HG03520 (cell line): ENCODE results near the gene MYOZ3.
A peak's percentile ranks its signal among the peaks of the same experiment; 100 is the strongest.

Experiments used
- ATAC-seq: cut with Tn5 transposase; IDR thresholded peaks from one replicate; pipeline ENCODE4 v1.9.1; 2021; ENCODE audit warnings: mild to moderate bottlenecking, moderate library complexity; ENCODE audit not compliant: unreplicated experiment

MYOZ3 gene

DNA sequence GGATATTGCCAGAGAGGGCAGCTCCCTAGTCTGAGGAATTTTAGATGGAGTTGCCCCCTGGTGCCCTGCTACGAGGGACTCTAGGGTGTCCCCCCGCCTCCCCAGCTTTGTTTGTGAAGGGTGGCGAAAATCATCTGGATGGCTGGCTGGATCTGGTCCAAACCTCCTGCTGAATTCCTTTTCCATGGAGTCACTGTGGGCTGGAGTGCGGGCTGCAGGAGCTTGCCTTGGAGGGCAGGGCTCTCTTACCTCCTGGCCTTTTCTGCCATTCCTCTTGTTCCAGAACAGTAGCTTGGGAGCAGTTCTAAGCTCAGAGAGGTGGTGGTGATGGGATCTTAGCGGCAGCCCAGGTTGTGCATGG lies 18.5 kb upstream of the MYOZ3 start:
- ATAC-seq: no peak

DNA sequence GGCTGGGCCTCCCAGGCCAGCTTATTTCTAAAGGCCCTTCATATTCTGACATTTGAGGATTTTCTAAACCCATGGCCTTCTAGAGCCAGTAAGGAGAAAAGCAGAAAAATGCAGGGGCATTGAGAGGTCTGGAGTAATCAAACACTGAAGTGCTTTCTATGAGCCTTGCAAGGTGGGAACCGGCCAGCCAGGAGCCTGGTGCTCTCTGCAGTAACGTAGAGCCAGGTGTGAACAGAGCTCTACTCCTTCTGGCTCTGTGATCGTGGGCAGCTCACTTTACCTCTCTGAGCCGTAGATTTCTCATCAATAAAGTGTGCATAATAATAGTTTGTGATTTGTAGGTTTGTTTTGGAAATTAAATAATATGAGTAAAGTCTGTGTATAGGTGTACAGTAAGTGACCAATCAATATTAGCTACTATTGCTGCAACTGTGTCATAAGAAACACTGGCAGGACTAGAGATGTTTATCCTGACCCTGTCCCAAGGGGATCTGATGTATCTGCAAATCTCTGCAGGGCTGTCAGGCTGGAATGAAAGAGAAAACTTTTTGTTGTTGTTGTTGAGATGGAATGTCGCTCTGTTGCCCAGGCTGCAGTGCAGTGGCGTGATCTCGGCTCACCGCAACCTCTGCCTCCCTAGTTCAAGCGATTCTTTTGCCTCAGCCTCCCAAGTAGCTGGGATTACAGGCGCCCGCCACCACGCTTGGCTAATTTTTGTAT lies 17.9 kb upstream of the MYOZ3 start:
- no peak for ATAC-seq

DNA sequence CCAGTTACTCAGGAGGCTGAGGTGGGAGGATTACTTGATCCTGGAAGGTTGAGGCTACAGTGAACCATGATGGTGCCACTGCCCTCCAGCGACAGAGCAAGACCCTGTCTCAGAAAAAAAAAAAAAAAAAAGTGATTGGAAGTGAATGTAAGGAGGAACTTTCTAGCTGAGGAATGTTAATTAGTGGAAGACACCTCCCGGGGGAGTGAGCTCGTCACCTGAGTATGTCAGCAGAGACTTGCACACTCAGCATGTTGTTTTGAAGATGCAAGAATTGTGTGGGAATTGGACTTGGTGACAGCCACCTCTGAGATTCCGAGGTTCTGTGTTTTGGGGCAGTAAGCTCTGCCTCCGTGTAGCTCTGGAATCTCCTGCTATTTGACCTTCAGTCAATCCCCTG lies 17.0 kb upstream of the MYOZ3 start:
- no peak for ATAC-seq

DNA sequence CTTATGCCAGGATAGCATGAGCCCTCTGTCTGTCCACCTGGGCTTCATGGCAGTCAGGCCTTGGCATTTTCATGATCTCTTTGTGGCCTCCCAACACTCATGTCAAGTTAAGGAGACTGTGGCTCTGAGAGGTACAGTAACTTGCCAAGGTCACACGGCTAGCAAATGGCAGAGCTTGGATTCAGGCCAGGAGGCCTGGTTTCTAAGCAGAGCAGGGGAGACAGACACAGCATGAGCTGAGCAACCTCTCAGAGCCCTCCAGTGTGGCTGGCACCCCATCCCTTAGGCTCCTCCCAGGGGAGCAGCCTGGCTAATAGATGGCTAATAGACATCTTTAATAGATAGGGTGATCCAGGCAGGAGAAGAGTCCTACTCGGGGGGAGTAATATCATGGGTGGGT lies 16.5 kb upstream of the MYOZ3 start:
- ATAC-seq: no peak

DNA sequence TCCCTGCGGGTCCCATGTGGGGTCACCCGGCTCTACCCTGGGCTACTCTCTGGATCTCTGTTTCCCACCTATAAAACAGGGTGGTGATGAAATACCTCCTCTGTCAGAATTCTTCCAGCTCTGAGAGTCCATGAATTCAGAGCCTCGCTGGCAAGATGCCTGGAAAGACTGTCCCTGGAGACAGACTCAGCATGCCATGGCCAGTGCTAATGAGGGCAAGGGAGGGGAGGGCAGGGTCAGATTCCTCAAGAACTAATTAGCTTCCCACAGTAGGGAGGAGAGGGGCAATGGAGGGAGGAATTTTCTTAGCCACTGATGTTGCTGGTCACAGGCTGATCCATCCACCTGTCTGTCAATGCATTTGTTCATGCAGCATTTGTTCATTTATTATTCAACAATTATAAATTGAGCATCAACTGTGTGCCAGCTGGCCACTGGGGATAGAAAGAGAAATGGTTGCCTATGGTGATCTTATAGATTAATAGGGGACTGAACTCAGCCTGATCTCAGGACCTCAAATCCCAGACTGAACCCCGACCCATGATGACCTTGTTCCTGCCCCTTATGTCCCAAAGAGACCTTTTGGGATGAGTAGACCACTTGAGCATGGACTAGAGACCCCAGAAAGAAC lies 15.9 kb upstream of the MYOZ3 start:
- ATAC-seq: no peak

DNA sequence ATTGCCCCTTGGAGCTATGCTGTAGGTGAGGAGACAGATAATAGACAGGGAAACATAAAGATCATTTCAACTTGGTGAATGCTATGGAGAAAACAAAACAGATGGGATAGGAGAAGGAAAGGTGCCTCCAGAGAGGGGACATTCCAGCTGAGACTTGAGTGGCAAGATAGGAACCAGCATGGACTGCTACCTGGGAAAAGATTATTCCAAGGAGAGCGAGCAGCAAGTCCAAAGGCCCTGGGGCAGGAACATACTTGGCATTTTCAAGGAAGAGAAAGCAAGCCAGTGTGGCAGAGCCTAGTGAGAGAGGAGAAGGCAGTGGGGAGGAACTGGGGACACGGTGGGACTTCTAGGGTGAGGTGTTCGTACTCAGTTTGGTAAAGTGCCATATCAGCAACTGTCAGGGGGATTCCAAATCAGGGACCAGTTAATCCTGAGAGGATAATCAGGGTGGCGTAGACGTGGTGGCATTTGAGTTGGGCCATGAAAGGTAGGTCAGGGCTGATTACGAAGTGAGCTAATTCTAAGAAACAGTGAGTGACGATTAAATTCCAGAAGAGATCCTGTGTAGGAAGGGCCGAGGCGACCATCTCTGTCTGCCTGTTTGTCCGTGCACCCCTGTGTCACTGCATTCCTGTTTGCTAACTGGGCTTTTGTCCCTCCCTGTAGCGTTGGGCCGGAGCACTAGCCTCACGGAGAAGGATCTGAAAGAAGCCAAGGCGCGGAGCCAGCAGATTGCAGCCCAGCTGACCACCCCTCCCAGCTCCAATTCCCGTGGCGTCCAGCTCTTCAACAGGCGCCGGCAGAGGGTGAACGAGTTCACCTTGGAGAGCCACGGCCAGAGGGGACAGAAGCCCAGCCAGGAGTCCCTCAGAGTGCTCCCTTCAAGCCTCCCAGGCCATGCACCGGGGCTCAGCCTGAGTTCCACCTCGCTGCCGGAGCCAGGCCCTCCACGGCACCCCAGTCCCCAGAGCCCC lies 13.5 kb upstream of the MYOZ3 start:
- ATAC-seq: no peak

DNA sequence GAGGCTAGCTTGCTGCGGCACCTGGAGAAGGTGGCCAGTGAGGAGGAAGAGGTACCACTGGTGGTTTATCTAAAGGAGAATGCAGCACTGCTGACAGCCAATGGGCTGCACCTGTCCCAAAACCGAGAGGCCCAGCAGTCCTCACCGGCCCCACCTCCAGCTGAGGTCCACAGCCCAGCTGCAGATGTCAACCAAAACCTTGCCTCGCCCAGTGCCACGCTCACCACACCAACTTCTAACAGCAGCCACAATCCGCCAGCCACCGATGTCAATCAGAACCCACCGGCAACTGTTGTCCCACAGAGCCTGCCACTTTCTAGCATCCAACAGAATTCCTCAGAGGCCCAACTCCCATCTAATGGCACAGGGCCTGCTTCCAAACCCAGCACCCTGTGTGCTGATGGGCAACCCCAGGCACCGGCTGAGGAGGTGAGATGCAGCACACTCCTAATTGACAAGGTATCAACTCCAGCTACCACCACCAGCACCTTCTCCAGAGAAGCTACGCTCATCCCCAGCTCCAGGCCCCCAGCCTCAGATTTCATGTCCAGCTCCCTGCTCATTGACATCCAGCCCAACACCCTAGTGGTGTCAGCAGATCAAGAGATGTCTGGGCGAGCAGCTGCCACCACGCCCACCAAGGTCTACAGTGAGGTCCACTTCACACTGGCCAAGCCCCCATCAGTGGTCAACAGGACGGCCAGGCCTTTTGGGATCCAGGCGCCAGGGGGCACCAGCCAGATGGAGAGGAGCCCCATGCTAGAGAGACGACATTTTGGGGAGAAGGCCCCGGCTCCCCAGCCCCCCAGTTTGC lies 12.6 kb upstream of the MYOZ3 start:
- no peak for ATAC-seq

DNA sequence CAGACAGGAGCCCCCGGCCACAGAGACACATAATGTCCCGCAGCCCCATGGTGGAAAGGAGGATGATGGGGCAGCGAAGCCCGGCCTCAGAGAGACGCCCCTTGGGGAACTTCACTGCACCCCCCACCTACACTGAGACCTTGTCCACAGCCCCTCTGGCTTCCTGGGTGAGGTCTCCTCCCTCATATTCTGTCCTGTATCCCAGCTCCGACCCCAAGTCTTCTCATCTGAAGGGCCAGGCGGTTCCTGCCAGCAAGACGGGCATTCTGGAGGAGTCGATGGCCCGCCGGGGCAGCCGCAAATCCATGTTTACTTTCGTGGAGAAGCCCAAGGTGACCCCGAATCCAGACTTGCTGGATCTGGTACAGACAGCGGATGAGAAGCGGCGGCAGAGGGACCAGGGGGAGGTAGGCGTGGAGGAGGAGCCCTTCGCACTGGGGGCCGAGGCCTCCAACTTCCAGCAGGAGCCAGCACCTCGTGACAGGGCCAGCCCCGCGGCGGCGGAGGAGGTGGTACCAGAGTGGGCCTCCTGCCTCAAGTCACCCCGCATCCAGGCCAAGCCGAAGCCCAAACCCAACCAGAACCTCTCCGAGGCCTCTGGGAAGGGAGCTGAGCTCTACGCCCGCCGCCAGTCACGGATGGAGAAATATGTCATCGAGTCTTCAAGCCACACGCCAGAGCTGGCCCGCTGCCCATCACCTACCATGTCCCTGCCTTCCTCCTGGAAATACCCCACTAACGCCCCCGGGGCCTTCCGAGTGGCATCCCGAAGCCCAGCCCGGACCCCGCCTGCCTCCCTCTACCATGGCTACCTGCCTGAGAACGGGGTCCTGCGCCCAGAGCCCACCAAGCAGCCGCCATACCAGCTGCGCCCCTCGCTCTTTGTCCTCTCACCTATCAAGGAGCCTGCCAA lies 11.7 kb upstream of the MYOZ3 start:
- ATAC-seq: no peak

DNA sequence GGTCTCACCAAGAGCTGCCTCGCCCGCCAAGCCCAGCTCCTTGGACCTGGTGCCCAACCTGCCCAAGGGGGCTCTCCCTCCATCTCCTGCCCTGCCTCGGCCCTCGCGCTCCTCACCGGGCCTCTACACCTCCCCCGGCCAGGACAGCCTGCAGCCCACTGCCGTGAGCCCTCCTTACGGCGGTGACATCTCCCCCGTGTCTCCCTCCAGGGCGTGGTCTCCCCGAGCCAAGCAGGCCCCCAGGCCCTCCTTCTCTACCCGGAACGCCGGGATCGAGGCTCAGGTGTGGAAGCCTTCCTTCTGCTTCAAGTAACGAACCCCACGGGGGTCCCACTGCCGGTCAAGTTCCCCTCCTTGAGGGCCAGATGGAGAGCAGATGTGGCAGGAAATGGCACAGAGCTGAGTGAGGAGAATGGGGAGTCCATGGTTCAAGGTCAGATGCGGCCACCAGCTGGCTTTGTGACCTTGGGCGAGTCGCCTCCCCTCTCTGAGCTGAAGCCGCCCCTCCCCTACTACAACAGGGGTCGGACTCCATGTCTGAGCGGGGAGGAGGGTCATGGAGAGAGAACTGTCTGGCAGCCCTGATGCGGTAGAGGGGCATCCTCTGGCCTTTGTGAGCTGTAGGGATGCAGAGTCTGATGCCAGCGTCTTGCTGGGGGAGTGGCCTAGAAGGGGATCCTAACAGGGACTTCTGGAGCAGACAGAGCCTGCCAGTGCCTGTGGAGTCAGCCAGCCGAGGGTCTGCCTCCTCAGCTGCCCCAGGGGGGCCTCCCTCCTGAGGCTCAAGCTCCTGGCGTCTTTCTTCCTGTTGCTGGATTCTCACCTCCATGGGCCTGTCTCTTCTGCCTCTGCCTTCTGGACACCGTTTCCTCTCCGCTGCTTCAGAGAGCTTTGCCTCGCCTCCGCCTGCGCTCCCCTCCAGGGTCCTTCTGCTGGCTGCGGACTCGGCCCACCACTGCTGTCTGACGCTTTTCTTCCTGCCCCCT lies 10.7 kb upstream of the MYOZ3 start:
- ATAC-seq: no peak

DNA sequence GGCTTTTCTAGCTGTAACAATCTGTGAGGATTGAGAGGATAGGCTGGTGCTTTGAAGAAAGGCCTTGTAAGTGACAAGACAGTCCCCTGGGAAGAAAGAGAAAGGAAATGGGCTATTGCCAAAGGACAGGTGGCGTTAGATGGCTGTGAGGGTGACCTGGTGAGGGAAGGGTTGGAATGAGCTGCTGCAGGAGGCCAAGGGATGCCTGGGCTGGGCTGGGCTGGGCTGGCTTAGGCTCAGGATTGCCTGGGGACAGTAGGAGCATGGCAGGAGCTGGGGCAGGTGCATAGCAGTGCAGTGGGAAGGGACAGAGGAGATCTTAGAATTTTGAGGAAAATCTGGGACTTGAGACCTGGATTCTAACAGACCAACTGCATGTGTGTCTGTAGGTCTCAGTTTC lies 9.7 kb upstream of the MYOZ3 start:
- ATAC-seq: no peak

DNA sequence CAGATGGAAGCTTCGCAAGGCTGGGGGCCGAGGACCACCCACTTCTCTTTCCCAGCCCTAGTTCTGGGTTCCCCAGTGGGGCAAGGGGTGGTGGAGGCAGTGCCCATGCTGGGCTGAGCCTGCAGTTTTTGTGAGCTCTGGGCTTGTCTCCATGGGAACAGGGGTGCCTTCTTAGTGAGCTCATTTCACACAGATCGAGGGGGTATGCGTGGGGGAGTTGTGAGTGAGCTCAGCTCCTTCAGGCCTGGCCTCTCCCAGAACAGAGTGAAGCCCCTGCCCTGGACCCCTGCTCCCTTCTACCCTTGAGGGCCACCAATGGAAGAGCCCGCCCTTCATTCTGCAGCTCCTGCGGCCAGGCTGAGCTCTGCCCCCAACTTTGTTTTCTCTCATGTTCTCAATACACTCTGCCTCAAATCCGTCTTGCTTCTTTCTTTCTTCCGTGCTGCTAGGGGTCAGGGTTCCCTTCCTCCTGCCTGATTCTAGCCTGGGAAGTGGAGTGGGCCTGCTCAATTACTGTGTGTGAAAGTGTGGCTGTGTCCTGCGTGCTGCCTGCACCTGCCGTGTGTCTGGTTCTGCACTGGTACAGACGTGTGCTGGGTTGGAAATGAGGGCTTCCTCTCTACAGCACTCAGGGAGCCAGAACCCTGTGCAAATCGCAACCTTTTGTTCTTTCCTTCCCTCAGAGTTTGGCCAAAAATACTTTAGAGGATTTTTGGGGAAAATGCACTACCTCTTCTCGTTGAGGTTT lies 9.0 kb upstream of the MYOZ3 start:
- no peak for ATAC-seq

DNA sequence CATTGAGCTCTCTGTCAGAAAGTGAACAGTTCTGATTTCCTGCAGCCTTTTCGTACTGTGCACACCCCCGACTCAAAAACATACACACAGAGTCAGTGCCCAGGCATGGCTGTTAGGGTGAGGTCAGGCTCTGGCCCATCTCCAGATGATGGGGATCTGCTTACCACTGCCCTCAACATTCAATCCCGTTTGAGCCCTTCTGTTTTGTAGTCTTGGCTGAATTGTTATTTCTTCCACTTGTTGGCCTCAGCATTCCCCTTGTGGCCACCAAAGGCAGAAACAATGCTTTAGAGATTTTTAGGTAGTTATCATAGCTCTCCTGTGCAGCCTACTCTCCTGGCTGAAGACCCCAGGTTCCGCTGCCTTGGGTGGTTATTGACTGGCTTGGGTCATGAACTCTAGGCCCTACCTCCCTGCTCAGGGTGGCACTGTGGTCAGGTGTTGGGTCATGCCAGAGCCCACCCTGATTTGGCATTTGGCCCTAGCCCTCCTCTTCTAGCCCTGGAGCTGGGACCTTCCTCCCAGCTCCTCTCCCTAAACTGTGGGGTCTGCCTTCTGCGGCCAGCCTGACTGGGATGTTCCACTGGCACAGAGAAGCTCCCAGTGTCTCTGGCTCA lies 7.8 kb upstream of the MYOZ3 start:
- no peak for ATAC-seq

DNA sequence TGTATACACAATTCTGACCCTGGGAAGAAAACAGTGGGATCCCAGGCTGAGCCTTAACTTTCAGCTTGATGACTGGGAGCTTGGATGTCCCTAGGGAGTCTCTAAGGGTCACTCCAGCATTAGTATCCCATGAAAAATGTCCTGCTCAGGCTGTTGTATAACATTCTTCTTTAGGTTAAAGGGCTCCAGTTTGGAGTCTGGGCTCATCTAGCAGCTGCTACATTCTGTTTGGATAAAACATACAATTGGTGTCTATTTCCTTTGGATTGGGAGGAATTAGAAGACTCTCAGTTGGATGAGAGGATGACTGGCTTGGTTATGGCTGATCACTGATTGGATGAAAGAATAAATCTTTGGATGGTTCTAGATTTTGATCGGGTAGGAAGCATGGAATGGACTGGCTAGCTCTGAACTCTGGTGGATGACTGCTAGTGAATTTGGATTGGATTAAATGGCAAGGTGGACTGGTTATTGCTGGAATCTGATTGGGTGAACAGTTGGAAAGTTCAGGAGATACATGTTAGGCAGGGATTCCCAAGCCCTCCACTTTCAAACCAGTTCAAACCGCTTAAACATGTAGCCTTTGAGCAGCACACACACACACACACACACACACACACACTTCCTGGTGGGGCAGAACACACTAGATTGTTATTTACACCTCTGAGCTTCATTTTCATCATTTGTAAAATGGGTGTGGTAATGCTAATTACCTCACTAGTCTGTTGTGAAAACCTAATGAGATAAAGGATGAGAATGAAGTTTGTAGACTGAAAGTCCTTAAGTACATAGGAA lies 7.1 kb upstream of the MYOZ3 start:
- no peak for ATAC-seq

DNA sequence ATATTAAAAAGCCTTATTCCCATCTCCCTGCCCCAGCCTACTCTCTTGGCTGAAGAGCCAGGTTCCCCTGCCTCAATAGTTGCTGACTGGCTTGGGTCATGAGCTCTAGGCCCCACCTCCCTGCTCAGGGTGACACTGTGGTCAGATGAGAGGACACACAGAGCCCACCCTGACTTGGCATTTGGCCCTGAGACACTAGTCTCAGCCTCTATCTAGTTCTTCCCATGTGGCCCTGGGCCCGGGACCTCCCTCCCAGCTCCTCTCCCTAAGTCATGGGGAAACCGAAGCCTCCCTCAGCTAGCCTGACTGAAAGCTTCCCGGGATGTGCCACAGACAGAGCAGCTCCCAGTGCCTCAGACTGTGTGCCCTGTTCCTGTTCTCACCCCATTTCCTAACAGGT lies 5.8 kb upstream of the MYOZ3 start:
- ATAC-seq: no peak

DNA sequence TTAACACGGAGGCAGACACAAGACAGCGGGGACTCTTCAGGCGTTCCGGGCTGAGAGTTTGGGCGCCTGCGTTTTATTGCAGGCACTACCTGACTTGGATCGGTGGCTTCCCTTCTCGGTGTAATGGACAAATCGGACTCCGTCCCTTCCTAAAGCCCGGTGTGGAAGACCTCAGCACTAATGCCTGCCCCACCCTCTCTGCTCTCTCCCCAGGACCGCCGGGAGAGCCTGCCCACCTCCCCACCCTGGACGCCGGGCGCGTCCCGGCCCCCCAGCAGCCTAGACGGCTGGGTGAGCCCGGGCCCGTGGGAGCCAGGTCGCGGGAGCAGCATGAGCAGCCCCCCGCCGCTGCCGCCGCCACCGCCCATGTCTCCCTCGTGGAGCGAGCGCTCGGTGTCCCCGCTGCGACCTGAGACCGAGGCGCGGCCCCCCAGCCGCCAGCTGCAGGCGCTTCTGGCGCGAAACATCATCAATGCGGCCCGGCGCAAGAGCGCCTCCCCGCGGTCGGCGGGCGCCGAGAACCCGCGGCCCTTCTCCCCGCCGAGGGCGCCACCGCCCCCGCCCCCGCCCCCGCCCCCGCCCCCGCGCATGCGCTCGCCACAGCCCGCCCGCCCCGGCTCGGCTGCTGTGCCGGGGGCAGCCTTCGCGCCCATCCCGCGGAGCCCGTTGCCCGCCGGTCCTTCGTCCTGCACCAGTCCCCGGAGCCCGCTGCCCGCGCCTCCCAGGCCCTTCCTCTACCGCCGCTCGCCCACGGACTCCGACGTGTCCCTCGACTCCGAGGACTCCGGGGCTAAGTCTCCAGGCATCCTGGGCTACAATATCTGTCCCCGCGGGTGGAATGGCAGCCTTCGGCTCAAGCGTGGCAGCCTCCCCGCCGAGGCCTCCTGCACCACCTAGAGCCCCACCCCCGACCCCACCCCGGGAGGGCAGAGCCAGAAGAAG lies 4.6 kb upstream of the MYOZ3 start:
- ATAC-seq: peak; percentile 76

DNA sequence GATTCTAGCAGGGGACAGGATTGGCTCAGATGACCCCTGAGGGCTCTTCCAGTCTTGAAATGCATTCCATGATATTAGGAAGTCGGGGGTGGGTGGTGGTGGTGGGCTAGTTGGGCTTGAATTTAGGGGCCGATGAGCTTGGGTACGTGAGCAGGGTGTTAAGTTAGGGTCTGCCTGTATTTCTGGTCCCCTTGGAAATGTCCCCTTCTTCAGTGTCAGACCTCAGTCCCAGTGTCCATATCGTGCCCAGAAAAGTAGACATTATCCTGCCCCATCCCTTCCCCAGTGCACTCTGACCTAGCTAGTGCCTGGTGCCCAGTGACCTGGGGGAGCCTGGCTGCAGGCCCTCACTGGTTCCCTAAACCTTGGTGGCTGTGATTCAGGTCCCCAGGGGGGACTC lies 2.9 kb upstream of the MYOZ3 start:
- no peak for ATAC-seq
